HL-60/S4 treated with retinoic acid at 250 ng/mL for 4 days and 3 days (cell line): Measurements from ENCODE around the gene GATAD1.
"Not testable (repeated sequence)": the region's sequence is repeated elsewhere in the genome, so short reads cannot be mapped to it uniquely, and the experiment has no call there.

Source experiments
- in situ Hi-C: fragments of 300-500 bp; cut with MboI; formaldehyde crosslinking; loops from 2 replicates; pipeline ENCODE4 v1.7.0; 2022; ENCODE audit warnings: low sequenced_read_pairs

Gene GATAD1

DNA sequence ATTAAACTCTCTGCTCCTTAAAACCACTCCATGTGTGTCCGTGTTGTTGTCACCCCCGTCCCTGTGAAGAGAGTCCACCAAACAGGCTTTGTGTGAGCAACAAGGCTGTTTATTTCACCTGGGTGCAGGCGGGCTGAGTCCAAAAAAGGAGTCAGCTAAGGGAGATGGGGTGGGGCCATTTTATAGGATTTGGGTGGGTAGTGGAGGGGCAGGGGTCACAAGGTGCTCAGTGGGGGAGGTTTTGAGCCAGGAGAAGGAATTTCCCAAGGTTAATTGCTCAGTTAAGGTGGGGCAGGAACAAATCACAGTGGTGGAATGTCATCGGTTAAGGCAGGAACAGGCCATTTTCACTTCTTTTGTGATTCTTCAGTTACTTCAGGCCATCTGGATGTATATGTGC is 31.9 kb downstream of the GATAD1 start:
- in situ Hi-C loops = not testable (repeated sequence)

DNA sequence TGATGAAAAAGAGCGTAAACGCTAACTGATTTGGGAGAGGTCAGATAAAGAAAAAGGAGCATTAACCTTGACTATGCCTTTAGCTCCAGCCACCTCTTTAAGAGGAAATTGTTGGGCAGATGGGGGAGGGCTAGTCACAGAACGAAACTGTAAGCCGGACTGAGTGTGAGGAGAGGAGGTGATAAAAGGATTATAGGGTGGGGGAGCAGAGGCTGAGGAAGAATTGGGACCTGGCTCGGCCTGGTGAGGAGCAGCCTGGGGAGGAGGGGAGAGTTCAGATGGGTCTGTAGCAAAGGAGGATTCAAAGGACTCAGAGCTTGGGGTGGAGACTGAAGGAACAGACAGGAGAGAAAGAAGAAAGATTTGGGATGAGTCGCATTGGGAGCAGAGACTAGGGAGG is 36.3 kb downstream of the GATAD1 start:
- in situ Hi-C loops = not testable (repeated sequence)

DNA sequence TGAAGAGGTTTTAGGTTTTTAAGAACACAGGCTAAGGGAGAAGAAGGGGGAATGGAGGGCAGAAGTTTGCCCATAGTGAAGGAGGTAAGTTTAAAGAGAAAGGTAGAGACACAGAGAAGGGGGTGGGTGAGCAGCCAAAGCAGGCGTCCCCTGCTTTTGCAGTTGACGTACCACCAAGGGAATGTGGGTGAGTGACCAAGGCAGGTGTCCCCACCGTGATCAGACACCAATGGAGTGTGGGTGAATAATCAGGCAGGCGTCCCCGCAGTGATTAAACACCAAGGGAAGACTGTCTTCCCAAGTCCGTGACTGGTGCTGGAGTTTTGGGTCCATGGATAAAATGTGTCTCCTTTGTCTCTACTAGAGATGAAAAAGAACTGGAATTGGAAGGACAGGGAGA is 36.9 kb downstream of the GATAD1 start:
- in situ Hi-C loops = not testable (repeated sequence)

DNA sequence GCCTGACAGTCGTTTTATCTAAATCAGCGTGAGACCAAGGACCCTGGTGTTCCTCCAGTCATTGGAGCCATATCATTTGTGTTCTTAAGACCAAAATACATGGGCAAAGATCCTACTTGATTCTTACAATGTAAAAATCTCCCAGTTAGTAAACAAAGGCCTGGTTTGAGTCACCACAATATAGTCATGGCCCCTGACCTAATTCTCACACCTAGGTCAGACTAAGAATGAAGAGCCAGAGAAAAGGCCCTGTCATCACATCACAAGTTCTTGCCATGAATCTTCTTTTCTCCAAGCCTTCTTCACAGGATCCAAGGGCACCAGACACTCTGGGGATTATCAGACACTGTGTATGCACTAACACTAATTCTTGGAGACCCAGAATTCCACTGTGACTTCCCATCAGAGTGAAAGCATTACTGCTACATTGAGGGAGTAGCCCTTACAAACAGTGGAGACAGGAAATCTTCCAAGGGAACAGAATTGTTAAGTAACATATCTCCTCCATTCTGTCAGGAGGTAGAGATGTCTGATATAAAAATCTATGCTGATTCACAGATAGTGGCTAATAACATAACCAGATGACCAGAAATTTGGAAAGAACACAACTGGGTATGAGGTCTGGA is 38.1 kb downstream of the GATAD1 start:
- in situ Hi-C loops = no loop called here

DNA sequence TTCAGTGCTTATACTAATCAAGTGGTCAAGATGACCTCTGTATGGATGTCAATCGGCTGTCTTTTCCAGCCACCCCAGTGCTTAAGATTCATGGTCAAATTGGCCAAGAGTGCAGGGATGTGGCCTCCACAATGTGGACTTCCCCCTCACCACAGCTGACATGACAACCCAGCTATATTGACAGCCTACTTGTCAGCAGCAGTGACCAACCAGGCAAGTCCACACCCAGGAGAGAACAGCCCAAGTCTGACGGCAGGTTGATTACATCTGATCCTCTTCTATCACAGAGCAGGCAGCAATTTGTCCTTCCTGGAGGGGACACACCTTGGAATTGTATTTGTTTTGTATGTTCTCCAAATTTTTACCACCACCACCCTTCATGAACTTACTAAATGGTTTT is 38.7 kb downstream of the GATAD1 start:
- in situ Hi-C loops = no loop called here

DNA sequence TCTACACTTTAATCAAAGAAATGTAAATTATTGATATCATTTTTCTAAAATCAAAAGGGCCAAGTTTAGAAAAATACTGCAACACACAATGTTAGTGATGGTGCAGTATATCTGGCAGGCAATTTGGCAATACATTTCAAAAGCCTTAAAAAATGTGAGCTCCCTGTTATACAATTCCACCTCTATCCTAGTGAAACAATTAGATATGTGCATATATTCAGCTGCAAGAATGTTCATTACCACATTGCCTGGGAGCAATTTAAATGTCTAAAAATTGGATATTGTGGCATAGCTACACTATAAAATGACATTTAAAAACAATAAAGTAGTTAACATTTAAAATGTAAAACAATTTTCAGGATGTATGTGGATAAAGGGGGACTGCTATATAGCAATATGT is 40.5 kb downstream of the GATAD1 start:
- in situ Hi-C loops = no loop called here

DNA sequence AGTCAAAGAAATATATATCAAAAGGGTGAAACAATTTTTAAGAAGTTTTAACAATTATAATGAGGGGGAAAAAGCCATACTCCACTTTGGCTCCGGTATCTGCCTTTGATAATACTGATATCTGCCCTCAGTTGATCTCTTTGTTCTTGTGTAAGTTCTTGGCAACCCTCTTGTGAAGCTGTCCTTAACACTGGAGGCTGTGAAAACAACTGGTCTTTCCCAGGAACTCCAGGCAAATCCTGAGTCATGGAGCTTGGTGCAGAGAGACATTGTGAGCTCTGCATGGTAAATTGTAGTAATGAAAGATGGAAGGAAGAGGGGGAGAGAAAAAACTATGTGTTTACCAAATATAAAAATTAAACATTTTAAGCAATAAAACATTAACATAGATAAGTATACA is 42.4 kb downstream of the GATAD1 start:
- in situ Hi-C loops = no loop called here

DNA sequence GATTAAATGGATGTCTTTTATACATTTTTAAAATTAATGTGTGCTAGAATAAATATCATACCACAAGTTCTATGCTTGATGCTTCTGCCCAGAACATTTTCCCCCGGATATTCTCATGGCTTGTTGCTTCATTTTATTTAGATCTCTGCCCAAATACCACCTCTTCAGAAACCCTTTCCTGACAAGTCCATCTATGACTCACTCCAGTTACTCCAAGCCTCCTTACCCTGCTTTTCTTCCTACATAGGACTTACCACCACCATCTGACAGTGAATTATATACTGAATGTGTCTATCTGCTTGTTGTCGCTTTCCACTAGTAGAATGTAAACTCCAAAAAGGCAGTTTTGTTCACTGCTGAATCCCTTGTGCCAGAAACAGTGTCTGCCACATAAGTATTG is 49.6 kb downstream of the GATAD1 start:
- in situ Hi-C loops = no loop called here

DNA sequence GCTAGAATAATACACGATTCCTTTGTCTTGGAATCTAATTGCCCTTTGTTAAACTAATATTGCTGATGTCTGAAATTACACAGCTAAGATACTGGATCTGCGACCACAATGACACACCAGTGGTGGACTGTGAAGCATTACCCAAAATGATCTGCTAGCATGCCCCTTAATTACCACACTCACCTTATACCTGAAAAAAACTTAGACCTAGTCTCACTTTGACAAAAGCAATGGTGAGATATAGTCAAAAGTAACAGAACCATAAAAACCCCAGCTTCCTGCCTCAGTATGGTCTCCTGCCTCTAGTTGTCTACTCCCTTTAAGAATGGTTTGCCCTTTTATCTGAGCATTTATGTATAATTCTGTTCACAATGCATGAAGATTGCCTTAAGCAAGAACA is 51.3 kb downstream of the GATAD1 start:
- in situ Hi-C loops = no loop called here

DNA sequence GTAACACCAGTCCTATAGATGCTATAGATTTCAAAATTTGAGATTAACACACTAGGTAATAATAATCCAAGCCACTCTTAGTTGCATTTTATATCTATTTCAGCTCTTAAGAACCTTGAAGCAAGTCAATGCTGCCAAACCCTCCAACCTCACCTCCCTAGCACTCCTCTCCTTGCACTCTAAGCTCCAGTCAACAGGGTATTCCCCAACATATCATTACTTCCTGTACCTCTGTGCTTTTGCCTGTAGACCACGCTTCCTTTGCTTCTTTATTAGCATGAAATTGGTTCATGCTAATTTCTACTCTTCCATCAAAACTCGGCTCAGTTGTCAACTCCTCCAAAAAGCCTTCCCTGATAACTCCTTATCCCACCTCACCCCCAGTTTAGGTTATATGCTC is 56.5 kb downstream of the GATAD1 start:
- in situ Hi-C loops = no loop called here

DNA sequence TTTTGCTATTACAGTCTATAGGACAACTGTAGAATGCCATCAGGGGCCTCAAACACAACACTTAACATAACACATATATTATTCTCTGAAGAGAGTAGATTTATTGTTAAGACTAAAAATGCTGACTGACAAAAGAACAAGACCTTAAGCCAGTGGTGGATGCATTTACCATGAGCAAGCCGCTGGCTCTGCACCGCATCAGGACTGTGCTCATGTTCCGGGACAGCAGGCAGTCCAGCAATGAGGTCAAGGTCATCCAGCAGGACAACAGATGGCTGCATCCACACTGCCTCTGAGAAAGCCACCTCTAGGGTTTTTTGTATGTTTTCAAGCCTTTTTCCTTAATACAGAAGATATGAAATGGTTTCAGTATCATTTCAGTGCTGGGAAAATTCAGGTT is 57.3 kb downstream of the GATAD1 start:
- in situ Hi-C loops = no loop called here

DNA sequence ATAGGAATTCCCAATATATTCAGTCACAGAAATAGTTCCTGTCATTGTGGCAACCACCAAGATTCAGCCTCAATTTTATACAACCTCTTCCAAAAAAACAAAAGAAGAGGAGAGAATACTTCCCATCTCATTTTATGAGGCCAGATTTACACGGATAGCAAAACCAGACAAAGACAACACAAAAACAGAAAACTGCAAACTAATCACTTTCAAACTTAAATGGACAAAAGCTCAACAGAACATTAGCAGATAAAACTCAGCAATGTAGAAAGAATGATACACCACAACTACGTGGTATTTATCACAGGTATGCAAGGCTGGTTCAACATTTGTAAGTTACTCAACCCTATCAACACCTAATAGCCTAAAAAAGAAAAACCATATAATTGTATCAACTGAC is 59.1 kb downstream of the GATAD1 start:
- in situ Hi-C loops = no loop called here

DNA sequence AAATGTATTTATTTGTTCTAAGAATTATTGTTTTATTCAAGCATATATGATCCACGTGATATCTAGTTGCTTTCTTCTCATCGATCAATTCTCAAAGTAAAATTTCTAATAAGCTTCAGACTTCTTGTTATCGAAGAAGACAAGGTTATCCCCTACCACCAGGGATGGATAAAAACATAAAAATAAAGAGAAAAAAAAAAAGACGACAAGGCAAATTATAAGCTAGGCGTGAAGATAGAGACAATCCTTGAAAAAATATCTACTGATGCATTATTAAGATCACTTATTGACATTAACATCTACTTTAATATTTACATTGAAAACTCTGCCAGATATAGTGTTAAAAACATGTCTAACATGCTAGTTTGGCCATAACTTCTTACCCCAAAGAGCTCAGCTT is 61.7 kb downstream of the GATAD1 start:
- in situ Hi-C loops = no loop called here
